Pons (tissue), 1 donor: ENCODE measurements around the gene CTTNBP2.

Source experiments
- DNase-seq: peaks from one replicate; pipeline ENCODE4 v3.0.0-alpha.2; 2016; ENCODE audit warnings: low spot score

The CTTNBP2 gene

DNA sequence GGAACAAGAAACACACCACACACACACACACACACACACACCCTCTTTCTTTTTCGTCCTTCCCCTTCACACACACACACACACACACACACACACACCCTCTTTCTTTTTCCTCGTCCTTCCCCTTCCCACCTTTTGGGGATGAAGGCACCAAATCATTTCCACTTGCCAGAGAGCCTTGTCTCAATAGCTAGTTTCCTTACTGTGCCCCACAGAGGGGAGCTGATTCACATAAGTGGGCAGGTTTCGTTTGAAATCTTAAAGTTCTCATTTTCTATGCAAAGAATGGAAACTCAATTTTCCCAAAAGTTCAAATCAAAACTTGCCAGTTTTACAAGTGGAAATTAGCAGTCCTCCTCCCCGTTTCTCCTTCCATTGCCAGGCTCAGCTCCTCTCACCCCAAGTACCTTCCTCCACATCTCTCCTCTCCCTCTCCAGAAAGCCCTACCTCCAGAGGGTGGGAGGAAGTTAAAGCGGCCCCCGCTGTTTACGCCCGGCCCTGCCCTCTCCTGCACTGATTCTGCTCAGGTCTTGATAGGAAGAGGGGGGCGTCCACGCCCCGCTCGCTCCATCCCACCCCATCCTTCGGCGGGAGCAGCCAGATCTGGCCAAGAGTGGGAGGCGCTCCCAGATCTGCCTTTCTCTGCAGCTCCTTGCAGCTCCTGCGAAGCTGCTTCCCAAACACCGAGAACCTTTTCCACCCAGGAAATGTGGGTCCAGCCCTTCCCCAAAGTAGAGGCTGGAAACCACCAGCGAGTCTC is 1.3 kb downstream of the CTTNBP2 start:
- peak; percentile 64 for DNase-seq

DNA sequence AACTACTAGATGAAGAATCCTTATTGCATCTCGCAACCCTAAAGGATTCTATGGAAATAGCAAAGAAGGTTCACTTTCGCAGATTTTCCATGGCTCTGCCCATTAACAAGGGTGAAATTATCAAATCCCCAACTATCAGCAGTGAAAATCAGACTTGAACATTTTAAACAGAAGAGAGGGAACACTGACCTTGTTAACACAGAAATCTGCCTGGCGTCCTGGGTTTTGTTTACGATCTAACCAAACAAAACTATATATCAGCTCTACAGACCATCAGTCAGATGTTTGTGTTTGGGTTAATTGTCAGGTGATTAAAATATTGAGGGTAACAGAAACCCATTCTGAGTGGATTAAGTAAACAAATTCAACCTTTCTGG is 1.9 kb downstream of the CTTNBP2 start:
- DNase-seq, result peak; percentile 70

DNA sequence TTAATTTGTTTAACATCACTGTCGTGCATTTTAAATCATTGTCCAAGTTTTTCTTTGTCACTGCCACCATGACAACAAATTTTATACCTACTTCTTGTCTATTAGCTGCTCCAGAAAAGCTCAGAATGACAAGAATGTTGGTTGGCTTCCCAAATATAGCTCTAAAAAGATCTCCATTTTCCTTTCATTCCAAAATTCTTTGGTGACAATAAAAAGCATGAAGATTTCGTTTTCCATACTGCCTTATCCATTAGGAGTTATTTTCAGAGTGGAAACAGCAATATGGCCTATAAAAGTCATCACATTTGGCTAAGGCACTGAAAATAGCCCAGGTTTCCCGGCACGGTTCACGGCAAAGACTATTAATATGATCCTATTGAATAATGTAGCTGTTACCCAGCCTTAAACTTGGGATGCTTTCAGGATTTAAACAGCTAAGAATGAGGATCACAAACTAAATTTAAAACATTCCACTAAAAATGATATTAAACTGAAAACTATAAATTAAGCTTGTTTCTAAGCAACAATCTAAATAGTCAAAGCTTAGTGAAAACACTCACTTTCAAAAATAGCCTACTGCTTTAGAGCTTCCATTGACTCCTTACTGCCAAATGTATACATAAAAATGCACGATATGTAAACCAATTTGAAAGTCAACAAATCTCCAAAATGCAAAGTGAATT is 2.7 kb downstream of the CTTNBP2 start:
- no peak for DNase-seq

DNA sequence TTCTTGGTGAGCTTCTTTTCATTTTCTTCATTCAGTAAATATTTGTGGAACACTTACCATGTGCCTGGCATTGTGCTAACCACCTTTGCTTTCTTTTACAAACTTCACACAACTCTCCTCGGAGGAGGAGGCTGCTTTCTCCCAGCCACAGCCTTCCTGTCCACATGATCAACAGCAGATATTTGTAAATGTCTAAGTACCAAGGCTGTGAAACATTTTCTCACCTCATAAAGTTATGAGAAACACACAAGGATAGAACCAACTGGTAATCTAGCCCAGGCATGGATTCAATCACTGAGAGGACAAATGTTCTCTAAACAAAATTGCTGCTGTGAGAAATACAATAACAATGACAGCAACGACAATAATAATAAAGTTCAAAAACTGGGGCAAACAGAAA is 3.9 kb downstream of the CTTNBP2 start:
- no peak for DNase-seq

DNA sequence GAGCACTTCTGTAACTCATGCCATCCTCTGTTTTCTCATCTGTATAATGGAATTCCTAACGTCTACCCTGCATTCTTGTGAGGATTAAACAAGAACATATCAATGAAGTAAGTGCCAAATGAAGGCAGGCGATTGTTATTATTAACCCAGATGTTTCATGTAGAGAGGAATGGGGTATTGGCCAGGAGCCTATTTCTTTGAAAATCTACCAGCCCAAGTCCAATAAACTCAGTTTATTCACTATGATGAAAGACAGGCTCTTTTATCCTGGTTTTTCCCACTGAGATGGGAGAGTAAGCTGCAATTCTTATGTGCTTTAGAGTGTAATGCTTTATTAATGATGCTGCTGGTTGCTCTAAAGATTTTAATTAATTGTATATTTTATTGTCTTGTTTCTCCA is 9.6 kb downstream of the CTTNBP2 start:
- no peak for DNase-seq

DNA sequence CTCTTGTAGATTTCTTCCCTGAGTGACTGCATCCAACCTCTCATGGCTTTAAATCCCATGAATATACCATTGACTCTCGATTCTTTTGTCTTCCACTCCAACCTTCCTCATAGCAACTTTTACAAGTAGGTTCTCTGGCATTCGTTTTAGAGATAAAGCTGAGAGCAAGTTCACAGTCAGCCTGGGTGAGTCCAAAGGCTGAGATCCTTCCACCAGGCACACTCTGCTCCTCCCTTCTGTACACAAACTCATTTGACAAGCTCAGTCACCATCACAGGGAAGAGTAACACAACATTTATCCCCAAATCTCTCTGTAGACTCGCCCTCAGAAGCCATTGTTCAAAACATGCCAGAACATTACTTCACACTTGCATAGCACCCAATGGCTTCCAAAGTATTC is 10.9 kb downstream of the CTTNBP2 start:
- no peak for DNase-seq

DNA sequence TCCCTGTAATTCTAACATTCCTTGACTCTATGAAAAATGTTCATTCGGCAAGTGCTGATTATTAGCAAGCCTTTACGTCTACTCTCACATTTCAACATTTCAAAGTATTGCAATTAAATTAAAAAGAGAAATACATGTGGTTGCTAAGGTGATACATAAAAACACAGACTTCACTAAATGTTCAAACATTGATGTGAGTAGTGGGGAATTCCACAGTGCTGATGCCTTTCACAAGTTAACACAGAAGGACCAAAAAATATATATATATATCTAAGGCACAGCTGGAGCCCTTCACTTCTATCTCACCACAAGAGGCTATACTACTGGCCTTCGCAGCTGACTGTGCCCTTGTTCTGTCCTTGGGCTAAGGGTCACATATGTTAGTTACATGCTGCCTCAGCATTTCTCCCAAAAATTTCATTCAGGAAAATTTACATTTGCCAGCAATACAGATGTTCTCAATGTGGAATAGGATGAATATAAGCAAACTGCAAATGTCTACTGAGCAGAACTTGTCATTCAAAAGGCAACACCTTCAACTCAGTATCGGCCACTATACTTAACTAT is 13.9 kb downstream of the CTTNBP2 start:
- no peak for DNase-seq

DNA sequence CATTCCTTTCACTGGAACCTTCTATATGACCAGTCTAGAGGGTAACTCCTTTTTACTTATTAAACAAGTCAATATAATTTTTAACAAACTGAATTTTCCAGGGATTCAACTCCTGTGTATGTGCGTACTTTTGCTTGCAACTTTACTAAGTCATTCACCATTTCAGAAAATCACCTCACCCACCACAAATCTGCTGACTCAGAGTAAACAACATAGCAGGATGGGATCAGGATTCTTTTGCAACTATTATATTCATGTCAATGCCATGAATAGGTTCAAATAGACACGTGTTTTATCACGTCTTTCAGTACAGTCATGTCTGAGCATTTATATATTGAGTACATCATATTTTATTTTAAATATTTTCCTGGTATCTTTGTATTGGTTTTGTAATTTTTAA is 14.5 kb downstream of the CTTNBP2 start:
- DNase-seq, result no peak

DNA sequence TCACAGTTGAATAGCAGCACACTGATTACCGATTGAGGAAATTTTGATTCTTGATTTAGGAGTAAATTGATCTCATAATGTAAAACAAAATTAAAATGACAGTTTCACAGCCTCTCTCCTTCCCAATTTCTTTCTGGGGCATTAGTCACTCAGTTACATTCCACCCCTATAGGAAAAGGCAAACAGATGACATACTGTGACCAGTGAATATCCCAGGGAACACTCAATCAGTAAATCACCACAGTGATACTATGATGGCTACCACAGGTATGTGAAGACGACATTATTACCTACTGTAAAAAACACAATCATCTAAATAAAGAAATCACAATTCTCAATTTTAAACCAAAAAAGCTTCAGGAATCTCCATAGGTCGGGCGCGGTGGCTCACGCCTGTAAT is 15.5 kb downstream of the CTTNBP2 start:
- DNase-seq, result no peak

DNA sequence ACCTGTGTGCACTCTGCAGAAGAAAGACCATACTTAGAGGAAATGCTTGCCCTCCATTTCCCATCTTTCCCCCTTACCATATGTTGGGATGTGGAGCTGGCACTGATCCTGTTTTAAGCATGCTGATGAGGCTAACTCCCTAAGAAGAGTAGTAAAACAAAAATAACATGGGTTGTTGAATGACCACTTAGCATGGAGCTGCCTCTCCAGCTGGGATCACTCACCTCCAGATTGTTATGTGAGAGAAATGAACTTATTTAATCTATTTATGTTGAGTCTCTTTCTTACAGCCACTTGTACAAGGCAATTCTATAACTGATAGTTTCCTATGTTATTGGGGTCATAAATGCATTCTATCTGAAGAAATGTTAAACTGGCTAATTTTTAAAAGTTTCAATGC is 17.0 kb downstream of the CTTNBP2 start:
- DNase-seq, result no peak

DNA sequence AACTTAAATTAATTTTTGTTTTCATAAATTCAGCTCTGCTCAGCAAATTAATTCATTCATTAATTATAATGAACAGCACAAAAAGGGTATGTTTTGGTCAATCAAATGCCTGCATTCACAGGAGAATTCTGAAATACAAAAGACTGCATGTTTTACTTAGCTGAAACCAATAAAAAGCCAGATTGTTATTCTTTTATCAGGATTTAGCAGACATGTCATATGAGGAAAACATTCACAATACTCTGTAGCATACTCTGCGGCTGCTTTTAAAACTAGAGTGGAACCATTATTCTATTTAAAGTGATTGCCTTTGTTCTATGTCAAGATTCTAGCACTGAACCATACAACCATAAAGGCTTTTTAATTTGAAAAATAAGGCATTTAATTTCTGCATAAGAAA is 19.1 kb downstream of the CTTNBP2 start:
- DNase-seq, result no peak

DNA sequence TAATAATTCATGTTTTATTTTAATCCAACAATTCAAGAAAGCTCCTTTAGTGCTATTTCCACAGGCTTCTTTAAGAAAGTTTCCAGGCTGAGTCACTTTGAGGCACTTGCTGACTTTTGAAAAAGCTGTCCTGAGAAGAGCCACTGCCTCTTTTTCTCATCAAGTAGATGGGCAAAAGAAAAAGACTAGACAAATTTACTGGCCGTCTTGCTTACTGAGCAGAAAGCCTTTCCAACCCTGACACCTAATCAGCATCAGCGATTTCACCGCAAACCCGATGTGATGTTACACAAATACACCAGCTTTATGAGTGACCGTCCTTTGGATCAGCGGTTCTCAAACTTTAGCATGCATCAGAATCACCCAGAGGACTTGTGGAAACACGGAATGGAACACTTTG is 24.3 kb downstream of the CTTNBP2 start:
- no peak for DNase-seq

DNA sequence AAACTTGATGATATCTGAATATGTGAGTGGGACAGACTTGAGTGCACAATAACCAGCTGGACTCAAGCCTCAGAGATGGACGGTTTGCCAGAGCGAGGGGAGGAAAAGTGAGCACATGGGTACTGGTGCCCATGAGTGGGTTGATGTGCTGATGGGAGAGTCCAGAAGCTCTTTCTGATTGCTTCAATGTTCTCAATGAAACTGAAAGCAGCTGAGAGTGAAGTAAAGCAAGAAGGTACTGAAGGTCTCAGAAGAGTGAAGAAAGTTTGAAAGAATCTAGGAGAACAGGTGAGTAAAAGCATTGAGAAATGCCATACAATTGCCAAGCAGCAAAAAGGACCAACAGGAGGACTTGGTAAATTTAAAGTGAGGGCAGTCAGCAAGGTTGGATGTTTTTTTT is 28.6 kb downstream of the CTTNBP2 start:
- DNase-seq, result no peak

DNA sequence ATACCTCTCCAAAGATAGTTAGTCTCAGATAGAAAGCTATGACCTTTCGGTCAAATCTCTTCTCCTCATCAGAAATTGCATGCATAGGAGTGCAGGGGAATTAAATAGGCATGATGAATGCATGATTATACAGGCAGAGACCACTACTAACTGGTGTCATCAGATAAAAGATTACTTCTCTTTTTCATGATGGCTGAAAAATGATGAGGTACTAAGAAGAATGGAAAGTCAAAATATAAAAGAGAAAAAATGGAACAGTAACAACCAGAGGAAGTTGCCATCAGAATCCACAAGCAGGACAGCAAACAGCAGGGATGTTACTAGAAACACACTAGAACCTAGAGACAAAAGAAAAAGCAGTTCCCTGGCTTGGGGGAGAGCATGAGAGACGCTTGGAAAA is 31.6 kb downstream of the CTTNBP2 start:
- no peak for DNase-seq

DNA sequence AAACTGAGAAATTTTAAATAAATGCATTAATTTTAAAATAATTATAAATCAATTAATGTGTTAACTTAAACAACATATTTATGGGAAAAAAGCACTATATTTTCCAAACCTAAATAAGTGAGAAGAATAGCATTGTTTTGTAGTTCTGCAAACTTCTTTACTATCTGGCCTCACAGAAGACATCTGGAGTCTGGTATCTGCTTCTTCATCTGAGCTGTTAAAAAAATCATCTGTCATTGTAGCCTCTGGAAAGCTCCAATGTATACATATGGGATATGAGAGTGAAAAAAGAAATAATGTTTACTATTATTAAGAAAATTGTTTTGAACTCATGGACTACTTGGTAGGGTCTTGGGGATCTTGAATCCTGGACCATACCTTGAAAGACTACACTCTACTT is 32.2 kb downstream of the CTTNBP2 start:
- no peak for DNase-seq

DNA sequence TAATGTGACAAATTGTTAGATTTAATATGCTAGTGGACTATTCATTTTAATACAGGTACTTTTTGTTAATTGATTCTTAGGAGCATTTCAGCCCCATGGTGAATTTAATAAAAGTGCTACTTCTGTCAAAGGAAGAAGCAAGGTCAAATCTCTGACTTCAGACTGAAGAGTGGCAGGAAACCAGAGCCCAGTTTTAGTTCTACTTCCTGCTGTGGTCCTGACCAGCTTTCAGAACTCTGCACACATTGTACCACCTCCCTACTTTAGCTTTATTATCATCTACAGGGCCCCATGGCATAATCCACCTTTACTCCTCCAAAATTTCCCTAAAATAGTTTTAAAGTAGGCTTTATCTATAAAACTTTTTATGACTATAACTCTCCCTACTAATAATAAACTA is 33.7 kb downstream of the CTTNBP2 start:
- no peak for DNase-seq

DNA sequence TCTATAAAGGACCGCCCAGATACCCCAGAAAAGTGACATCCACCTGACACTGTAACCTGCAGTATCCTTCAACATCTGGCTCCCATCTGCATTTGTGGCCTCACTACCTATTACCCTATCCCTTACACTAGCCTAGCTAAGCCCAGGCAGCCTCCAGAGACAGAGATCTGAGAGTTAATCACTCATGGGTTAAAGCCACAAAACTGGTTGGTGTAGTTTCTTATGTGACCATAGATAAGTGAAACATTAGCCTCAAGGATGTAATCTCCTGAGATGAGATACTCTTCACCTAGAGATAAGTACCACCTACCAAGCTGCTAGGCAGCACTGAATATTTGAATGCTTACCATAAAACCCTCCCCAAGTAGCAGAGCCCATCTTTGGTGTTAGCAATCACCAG is 35.4 kb downstream of the CTTNBP2 start:
- DNase-seq, result no peak

DNA sequence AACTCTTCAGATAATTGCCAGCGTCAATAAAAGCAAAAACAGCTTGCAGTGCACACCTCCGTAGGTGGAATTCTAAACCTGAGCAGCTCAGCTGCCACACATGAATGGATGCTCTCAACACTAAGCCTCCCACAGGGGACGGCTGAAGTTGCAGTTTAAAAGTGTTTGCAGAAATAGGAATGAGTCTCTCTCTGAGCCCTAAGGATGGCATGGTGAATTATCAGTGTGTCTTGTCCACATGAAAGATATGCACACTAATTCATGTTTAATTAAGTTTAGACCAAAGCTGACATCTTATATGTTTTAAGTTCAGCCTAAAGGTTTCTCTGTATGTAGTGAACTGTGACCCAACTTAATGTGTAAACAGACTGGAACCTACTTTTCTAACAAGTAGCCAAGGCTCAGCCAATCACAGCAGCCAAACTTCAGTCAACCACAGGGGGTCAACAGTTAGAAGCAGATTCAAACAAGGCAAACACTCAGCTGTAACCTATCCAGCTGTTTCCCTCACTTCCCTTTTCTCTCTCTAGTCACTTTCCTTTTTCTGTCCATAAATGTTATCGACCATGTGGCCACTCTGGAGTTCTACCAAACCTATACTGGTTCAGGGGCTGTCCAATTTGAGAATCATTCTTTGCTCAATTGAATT is 38.1 kb downstream of the CTTNBP2 start:
- no peak for DNase-seq

DNA sequence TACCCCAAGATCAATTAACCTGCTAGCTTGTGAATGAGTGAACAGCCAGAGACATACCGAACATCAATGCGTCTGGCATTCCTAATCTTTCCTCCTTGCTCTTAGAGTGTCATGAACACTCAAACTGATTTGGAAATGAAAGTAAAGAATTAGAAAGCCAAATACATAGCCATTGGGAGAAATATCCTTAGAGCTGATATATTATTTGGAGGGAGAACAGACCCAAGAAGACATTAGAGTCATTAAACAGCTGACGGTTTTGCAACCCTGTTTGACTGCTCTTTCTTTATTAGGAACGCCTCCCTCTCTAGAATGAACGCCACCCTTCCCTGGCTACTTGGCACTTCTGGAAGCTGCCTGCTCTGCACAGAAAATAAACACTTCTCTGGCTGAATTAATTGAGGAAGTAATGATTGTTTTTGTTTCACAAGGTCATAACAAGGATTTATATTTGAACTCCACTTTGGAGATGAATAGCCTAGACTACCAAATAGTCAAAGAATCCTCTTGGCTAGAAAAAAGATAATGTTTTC is 42.8 kb downstream of the CTTNBP2 start:
- peak; percentile 90 for DNase-seq

DNA sequence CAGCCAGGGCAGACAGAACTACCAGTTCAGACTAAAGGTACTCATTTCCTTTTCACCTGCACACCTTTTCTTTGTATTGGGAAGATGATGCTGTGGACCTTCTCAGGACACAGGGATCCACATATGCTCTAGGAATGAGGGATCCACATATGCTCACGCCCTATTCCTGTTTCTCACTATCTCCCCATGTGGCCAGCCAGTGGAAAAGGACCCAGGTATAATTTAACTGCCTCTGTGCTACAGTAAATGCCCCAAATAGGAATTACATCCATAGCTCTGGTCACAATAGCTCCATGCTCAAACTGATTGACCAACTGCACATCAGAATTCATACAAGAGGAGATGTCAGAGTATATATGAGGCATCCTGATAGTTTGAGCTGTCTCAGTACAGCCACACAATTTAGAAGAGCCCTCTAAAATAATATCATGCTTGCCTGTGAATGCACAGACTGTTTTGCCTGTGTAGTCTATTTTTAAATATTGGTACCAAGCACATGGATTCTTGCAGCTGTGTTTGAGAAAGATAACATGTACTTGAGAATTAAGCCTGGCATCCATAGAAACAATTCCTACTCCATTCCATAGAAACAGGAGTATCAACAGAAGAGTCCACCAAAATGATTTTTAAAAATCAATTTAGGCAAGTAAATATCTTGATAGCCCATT is 43.7 kb downstream of the CTTNBP2 start:
- no peak for DNase-seq

DNA sequence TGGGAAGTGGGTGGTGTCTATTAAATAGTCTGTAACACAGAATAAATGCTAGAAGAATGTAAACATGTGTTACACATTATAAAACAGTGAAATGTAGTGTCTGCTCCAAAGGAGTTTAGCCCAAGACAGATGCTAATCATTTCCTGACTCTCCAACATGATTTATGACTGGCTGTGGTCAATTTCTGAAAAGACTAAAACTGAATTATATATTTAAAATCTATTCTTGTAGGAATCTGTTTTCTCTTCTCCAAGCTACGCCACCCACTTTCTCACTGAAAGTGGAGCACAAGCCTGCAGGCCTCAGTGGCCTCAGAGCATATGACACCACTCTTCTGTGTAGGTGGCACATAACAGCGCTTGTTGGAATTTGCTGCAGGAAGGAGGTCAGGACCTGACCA is 44.4 kb downstream of the CTTNBP2 start:
- DNase-seq, result no peak

DNA sequence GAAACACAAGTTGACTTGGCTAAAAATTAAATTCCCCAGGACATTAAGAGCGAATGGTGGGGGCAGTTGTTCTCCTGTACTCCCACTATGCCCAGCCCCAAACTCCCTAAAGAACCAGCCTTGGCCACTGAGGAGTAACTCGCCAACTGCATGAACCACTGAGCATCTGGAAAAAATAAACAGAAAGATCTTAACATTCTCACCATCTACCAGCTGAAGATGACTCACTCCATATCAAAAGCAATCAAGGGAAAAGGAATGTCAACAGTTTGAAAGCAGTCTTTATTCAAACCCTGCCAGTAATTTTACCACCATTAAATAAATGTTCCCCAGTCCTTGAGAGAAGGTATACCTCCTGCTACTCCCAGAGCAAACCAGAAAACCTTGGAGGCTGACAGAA is 45.4 kb downstream of the CTTNBP2 start:
- no peak for DNase-seq
